Neutrophil (primary cell): ENCODE measurements around the gene AS3MT.
"Not testable (repeated sequence)": the region's sequence is repeated elsewhere in the genome, so short reads cannot be mapped to it uniquely, and the experiment has no call there.

Source experiments
- H3K27ac ChIP-seq: fragments of 200-600 bp; sonication (generic); 2 replicates; pipeline ENCODE4 v1.5.1; 2016; ENCODE audit warnings: mild to moderate bottlenecking, moderate library complexity
- H3K27me3 ChIP-seq: fragments of 200-600 bp; sonication (generic); 2 replicates; pipeline ENCODE4 v1.6.0; 2016; ENCODE audit warnings: mild to moderate bottlenecking
- H3K36me3 ChIP-seq: fragments of 200-600 bp; sonication (generic); 2 replicates; pipeline ENCODE4 v1.5.1; 2017
- H3K4me1 ChIP-seq, 2 experiments: fragments of 200-600 bp in 1 of 2; sonication (generic) in 1 of 2; 1 replicate in 1 of 2; 2 replicates in 1 of 2; pipeline versions ENCODE4 v1.5.1 to v1.6.1; 2013 to 2016; ENCODE audit warnings: low read depth in 1 of 2, low read length in 1 of 2, mild to moderate bottlenecking in 1 of 2, moderate library complexity in 1 of 2; ENCODE audit not compliant: control insufficient read depth in 1 of 2, insufficient read depth in 1 of 2
- H3K4me3 ChIP-seq, 2 experiments: fragments of 200-600 bp in 1 of 2; sonication (generic) in 1 of 2; 1 replicate in 1 of 2; 2 replicates in 1 of 2; pipeline ENCODE4 v1.5.1; 2013 to 2016; ENCODE audit warnings: low read depth in 1 of 2, low read length in 1 of 2, mild to moderate bottlenecking in 1 of 2, moderate library complexity in 1 of 2
- H3K9me3 ChIP-seq: fragments of 200-600 bp; sonication (generic); 2 replicates; pipeline ENCODE4 v1.5.1; 2016
- TF ChIP-seq, protein P1 (sequence below): fragments of 200-600 bp; sonication (generic); IDR thresholded peaks from 2 replicates; pipeline ENCODE4 v1.5.1; 2016; ENCODE audit warnings: antibody characterized with exemption

AS3MT gene

DNA sequence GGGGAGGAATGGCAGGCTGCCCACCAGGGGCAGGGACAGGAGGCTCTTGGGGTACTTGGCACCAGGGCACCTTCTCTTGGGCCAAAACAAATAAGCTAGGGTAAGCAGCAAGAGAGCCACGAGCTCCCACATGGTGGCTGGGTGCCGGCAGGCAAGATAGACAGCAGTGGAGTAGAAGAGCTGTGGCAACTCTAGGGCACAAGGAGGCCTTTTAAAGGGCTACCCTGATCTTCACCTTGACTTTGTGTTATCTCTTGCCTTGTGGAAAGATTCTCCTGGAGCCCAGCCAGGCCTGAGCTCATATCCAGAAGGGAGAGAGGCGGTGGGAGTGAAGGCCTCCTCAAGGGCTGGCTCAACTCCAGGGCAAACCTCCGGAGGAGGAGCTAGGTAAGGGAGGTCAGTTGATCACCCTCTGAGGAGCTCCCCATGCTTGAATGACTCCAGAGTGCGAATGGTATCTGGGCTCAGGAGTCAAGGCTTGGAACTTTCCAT, 32.0 kb upstream of the AS3MT start, which contains the start of gene CYP17A1:
Gene CYP17A1, minus strand, starts transcription at position 184 of the 492 bp plus-strand sequence. Its CDS starts 52 bp downstream, at position 132.
- Histone ChIP-seq H3K27ac (no peak within 1 kb of the TSS), H3K4me1 (no peaks in the 10 kb centered on the region), H3K36me3 (no peaks in the 10 kb centered on the region), H3K27me3 (peaks cover 4% of the 10 kb centered on the region), H3K9me3 (no peaks in the 10 kb centered on the region), H3K4me3 (no peak within 1 kb of the TSS)
- TF ChIP-seq, protein P1, sequence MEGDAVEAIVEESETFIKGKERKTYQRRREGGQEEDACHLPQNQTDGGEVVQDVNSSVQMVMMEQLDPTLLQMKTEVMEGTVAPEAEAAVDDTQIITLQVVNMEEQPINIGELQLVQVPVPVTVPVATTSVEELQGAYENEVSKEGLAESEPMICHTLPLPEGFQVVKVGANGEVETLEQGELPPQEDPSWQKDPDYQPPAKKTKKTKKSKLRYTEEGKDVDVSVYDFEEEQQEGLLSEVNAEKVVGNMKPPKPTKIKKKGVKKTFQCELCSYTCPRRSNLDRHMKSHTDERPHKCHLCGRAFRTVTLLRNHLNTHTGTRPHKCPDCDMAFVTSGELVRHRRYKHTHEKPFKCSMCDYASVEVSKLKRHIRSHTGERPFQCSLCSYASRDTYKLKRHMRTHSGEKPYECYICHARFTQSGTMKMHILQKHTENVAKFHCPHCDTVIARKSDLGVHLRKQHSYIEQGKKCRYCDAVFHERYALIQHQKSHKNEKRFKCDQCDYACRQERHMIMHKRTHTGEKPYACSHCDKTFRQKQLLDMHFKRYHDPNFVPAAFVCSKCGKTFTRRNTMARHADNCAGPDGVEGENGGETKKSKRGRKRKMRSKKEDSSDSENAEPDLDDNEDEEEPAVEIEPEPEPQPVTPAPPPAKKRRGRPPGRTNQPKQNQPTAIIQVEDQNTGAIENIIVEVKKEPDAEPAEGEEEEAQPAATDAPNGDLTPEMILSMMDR = no peak

DNA sequence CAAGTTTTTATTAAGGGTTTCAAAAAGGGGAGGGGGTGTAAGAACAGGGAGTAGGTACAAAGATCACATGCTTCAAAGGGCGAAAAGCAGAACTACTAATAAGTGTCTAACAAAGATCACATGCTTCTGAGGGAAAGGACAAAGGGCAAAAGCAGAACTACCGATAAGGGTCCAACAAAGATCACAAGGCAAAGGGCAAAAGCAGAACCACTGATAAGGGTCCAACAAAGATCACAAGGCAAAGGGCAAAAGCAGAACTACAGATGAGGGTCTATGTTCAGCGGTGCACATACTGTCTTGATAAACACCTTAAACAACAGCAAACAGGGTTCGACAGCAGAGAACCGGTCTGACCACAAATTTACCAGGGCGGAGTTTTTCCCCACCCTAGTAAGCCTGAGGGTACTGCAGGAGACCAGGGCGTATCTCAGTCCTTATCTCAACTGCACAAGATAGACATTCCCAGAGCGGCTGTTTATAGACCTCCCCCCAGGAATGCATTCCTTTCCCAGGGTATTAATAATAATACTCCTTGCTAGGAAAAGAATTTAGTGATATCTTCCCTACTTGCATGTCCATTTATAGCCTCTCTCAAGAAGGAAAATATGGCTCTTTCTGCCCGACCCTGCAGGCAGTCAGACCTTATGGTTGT, 30.9 kb upstream of the AS3MT start:
- not testable (repeated sequence) for H3K9me3 ChIP-seq, H3K36me3 ChIP-seq

DNA sequence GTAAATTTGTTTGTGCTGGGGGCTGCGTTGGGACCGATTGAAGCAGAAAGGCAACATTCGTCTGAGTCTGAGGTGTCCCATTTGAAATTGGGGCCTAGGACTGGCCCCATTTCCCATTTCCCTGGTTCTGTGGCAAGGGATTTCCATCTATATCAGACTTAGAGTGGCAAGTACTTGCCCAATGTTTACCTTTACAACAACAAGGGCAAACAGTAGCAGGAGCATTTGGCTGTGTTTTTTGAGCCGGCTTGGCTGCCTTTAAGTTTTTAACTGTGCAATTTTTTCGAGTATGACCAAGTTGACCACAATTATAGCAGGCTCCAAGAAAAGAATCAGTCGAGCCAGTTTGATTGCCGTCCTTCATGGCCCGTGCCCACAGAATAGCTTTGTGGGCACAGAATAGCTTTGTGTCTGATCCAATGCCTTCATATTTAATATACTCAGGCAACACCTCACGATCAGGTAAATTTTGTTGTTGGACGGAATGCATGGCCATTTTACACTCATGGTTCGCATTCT, 27.4 kb upstream of the AS3MT start:
- Histone ChIP-seq H3K4me3 (no peak overlapping the region), H3K4me1 (no peaks in the 10 kb centered on the region), H3K27me3 (peaks cover 4% of the 10 kb centered on the region), H3K27ac (no peak overlapping the region), H3K9me3 (no peaks in the 10 kb centered on the region), H3K36me3 (no peaks in the 10 kb centered on the region)
- TF ChIP-seq, protein P1 = no peak

More for the DNA sequence above, 30.9 kb upstream of the AS3MT start:
- H3K4me3 ChIP-seq, H3K27ac ChIP-seq, H3K4me1 ChIP-seq, H3K27me3 ChIP-seq: not testable (repeated sequence)

DNA sequence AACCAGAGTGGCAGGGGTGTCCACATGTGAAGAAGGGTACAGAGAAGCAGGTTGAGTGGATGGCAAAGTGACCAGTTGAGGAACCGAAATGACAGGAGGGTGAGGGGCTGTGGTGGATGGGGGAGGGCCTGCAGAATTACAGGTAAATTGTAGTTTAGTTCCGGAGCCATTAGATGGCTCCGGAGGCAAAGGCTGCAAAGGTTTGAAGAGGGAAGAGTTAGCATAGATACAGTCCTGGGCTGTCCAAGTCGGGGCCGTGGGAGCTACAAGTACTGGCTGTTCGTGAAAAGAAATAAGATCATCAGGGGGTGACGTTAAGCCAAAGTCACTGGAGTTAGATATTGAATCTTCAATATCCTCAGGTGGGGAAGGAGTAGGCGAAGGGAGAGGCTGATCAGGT, 26.1 kb upstream of the AS3MT start:
- H3K27ac ChIP-seq, H3K4me1 ChIP-seq, H3K9me3 ChIP-seq, H3K27me3 ChIP-seq, H3K36me3 ChIP-seq, H3K4me3 ChIP-seq: not testable (repeated sequence)

DNA sequence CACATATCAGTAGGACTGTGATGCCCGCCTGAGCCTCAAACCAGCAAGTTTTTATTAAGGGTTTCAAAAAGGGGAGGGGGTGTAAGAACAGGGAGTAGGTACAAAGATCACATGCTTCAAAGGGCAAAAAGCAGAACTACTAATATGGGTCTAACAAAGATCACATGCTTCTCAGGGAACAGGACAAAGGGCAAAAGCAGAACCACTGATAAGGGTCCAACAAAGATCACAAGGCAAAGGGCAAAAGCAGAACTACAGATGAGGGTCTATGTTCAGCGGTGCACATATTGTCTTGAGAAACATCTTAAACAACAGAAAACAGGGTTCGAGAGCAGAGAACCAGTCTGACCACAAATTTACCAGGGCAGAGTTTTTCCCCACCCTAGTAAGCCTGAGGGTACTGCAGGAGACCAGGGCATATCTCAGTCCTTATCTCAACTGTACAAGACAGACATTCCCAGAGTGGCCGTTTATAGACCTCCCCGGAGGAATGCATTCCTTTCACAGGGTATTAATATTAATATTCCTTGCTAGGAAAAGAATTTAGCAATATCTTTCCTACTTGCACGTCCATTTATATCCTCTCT, 25.0 kb upstream of the AS3MT start:
- not testable (repeated sequence) for H3K4me1 ChIP-seq, H3K9me3 ChIP-seq, H3K4me3 ChIP-seq, H3K36me3 ChIP-seq, H3K27me3 ChIP-seq, H3K27ac ChIP-seq

DNA sequence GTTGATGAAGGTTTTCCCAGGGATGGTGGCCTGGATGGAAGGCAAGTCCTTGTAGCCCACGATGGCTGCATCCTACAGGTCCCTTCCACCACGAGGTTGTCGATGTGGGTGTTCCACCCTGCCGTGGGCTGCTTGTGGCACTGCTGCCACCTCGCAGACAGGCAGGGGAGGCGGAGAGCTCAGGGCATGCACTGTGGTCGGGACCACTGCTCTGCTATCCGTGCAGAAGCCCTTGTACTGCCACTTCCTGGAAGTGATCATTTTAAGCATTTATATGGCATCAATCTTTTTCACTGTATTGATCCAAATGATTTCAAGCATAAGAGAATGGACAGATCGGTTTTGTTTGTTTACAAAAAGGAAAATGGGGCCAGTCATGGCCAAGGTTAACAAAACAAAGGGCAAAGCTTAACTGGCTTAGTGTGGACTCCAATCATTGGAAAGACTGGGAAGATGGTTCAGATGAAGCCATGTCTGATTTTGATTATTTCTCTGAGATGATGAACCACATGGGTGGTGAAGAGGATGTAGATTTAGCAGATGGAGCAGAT, 23.8 kb upstream of the AS3MT start:
- TF ChIP-seq, protein P1 = no peak

DNA sequence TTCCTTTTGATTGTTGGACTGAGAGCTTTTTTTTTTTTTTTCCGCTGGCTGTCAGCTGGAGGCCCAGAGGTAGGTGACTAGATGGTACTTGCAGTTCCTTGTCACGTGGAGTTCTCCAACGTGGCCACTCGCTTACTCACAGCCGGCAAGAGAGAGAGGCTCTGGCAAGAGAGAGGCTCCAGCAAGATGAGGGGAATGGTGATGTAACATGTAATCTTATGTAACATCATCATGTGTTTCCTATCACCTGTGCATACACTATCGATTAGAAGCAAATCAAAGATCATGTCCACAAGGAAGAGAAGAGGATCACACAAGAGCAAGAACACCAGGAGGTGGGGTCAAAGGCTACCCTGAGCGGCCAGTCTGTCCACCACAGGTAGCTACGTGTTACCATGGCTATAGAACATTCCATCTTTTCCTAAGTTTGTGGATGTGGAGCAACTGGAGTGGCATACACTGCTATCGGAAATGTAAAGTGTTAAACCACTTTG, 19.2 kb upstream of the AS3MT start:
- no peaks in the 10 kb centered on the region for H3K9me3 ChIP-seq
- H3K4me1 ChIP-seq = peaks cover 0 to 11% of the 10 kb centered on the region in 2 experiments
- H3K27ac ChIP-seq = no peak overlapping the region
- no peaks in the 10 kb centered on the region for H3K27me3 ChIP-seq
- H3K4me3 ChIP-seq = no peak overlapping the region
- TF ChIP-seq, protein P1 = no peak
- no peaks in the 10 kb centered on the region for H3K36me3 ChIP-seq

More for the DNA sequence above, 23.8 kb upstream of the AS3MT start:
- H3K9me3 ChIP-seq = no peaks in the 10 kb centered on the region
- H3K36me3 ChIP-seq = no peaks in the 10 kb centered on the region
- peaks cover 3% of the 10 kb centered on the region for H3K27me3 ChIP-seq
- H3K27ac ChIP-seq = no peak overlapping the region
- H3K4me1 ChIP-seq = no peaks in the 10 kb centered on the region
- no peak overlapping the region for H3K4me3 ChIP-seq

DNA sequence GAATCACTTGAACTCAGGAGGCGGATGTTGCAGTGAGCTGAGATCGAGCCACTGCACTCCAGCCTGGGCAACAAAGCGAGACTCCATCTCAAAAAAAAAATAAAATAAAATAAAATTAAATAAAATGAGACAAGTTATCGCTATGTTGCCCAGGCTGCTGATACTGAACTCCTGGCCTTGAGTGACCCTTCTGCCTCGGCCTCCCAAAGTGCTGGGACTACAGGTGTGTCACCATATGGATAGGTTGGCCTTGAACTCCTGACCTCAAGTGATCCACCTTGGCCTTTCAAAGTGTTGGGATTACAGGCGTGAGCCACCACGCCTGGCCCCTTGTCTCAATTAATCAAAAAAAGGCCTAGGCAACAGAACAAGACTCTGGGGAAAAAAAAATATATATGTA, 16.0 kb upstream of the AS3MT start:
- not testable (repeated sequence) for H3K9me3 ChIP-seq, H3K4me3 ChIP-seq, H3K36me3 ChIP-seq, H3K27ac ChIP-seq, H3K27me3 ChIP-seq
- H3K4me1 ChIP-seq = peaks cover 0 to 11% of the 10 kb centered on the region in 2 experiments

DNA sequence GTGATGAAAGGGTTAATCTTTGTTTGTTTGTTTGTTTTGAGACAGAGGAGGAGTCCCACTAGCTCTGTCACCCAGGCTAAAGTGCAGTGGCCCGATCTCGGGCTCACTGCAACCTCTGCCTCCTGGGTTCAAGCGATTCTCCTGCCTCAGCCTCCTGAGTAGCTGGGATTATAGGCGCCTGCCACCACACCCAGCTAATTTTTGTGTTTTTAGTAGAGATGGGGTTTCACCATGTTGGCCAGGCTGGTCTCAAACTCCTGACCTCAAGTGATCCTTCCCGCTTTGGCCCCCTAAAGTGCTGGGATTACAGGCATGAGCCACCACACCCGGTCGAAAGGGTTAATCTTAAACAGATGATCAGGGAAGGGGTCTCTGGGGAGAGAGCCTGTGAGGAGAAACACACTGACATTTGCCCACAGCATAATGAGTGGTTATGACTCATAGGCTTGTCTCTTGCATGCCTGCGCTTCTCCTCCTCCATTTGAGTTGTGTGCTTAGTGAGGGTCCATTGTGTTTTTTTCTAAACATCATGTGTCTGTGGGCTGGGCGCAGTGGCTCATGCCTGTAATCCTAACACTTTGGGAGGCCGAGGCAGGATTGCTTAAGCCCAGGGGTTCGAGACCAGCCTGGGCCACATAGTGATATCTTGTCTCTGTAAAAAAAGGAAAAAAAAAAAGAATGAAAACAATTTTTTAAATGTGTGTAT, 13.4 kb upstream of the AS3MT start:
- peaks cover 0 to 11% of the 10 kb centered on the region in 2 experiments for H3K4me1 ChIP-seq
- not testable (repeated sequence) for H3K27ac ChIP-seq, H3K4me3 ChIP-seq, H3K36me3 ChIP-seq, H3K9me3 ChIP-seq, H3K27me3 ChIP-seq
